Hepatocyte (in vitro differentiated cells): ENCODE results near the gene MSTO1. TPM values are rescaled to one million over a fixed set of nuclear protein-coding genes. Genes with fewer than 3 reads are reported as not detected.
"Not testable (repeated sequence)": the region's sequence is repeated elsewhere in the genome, so short reads cannot be mapped to it uniquely, and the experiment has no call there.

Experiments used
- DNase-seq: peaks from one replicate; pipeline ENCODE4 v3.0.0-alpha.2; 2016; ENCODE audit warnings: low spot score
- H2AFZ ChIP-seq: fragments of 200-600 bp; sonication (generic); 2 replicates; pipeline ENCODE4 v1.6.0; 2016; ENCODE audit warnings: antibody characterized with exemption, mild to moderate bottlenecking
- H3K27ac ChIP-seq: fragments of 200-600 bp; sonication (generic); 2 replicates; pipeline ENCODE4 v1.5.1; 2016; ENCODE audit warnings: mild to moderate bottlenecking
- H3K27me3 ChIP-seq: fragments of 200-600 bp; sonication (generic); 2 replicates; pipeline ENCODE4 v1.6.1; 2016
- H3K36me3 ChIP-seq: fragments of 200-600 bp; sonication (generic); replicated peaks from 2 replicates; pipeline ENCODE4 v1.5.1; 2016; ENCODE audit warnings: low read depth; ENCODE audit not compliant: insufficient read depth
- H3K4me1 ChIP-seq: fragments of 200-600 bp; sonication (generic); 2 replicates; pipeline ENCODE4 v1.5.1; 2016; ENCODE audit warnings: mild to moderate bottlenecking, moderate library complexity; ENCODE audit not compliant: insufficient read depth
- H3K4me2 ChIP-seq: fragments of 200-600 bp; sonication (generic); 2 replicates; pipeline ENCODE4 v1.6.0; 2016
- H3K4me3 ChIP-seq: fragments of 200-600 bp; sonication (generic); 2 replicates; pipeline ENCODE4 v1.5.1; 2016; ENCODE audit warnings: mild to moderate bottlenecking
- H3K79me2 ChIP-seq: fragments of 200-600 bp; sonication (generic); 2 replicates; pipeline ENCODE4 v1.6.0; 2017; ENCODE audit warnings: mild to moderate bottlenecking
- H3K9me2 ChIP-seq: fragments of 200-600 bp; sonication (generic); replicated peaks from 2 replicates; pipeline ENCODE4 v1.6.0; 2017; ENCODE audit warnings: mild to moderate bottlenecking; ENCODE audit not compliant: insufficient read depth
- H3K9me3 ChIP-seq: fragments of 200-600 bp; sonication (generic); 2 replicates; pipeline ENCODE4 v1.5.1; 2016; ENCODE audit warnings: low read depth, mild to moderate bottlenecking
- H4K20me1 ChIP-seq: fragments of 200-600 bp; sonication (generic); 2 replicates; pipeline ENCODE4 v1.6.0; 2016; ENCODE audit warnings: mild to moderate bottlenecking; ENCODE audit not compliant: insufficient read depth, poor library complexity, severe bottlenecking
- CTCF ChIP-seq: fragments of 200-600 bp; sonication (generic); IDR thresholded peaks from 2 replicates; pipeline ENCODE4 v1.5.1; 2016; ENCODE audit warnings: antibody characterized with exemption, mild to moderate bottlenecking; ENCODE audit not compliant: poor library complexity
- EZH2 ChIP-seq: fragments of 200-600 bp; sonication (generic); IDR thresholded peaks from 2 replicates; pipeline ENCODE4 v1.6.1; 2016; ENCODE audit warnings: antibody characterized with exemption, mild to moderate bottlenecking, borderline replicate concordance
- EZH2phosphoT487 ChIP-seq: fragments of 200-600 bp; sonication (generic); IDR thresholded peaks from one replicate; pipeline ENCODE4 v1.6.1; 2018; ENCODE audit warnings: antibody characterized with exemption, mild to moderate bottlenecking, low read depth, moderate library complexity; ENCODE audit not compliant: unreplicated experiment, severe bottlenecking
- WGBS: methylation state at CpG from one replicate; pipeline ENCODE4 v1.1.6; 2016; ENCODE audit warnings: low lambda C conversion rate; ENCODE audit errors: missing lambda C conversion rate; 5-methylcytosine and 5-hydroxymethylcytosine counted together
- polyA plus RNA-seq: library from polyadenylated mRNA; unstranded; fragments of >200 nt; fragmentation: Nextera tagmentation; extraction: Ambion mirVana; gene quantifications from 2 replicates; pipeline ENCODE4 v1.2.1, GENCODE V29; 2016
- small RNA-seq: library from RNA; depleted of rRNA; stranded (forward); fragments of <200 nt; gene quantifications from one replicate; pipeline ENCODE3, GENCODE V24; 2014
- total RNA-seq: library from RNA; depleted of rRNA; stranded (reverse); fragments of >200 nt; gene quantifications from 2 replicates; pipeline ENCODE4 v1.2.3, GENCODE V29; 2014

MSTO1 gene
- total and polyA plus RNA-seq, 2 experiments from 2014 or later = 15.1 to 43.4 TPM

DNA sequence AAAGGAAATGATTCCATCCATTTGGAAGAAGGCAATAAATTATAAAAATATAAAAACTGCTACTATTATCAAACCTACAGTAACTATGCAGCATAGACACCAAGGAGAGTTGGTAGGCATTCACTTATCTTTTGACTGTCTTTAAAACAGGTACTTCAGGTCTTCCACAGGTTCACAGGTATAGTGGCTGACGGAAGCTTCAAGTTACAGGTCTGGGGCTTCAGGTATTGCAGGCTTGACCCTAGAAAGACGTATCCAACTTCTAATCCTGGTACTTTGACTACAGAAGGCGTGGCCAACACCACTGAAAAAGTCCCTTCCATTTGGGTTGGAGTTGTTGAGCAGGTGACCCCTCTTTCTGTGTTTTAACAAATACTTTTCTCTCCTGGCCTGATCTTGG lies 42.9 kb downstream of the MSTO1 start:
- no peak overlapping the region for H3K27ac ChIP-seq
- DNase-seq = no peak
- H3K79me2 ChIP-seq = no peaks in the 10 kb centered on the region
- H3K27me3 ChIP-seq = no peaks in the 10 kb centered on the region
- H3K4me2 ChIP-seq = no peak overlapping the region
- TF ChIP-seq CTCF = no peak
- TF ChIP-seq EZH2 = no peak
- TF ChIP-seq EZH2phosphoT487 = no peak
- no peak overlapping the region for H3K4me3 ChIP-seq
- 85% methylated on average over 3 of the region's 3 CpGs for WGBS
- H4K20me1 ChIP-seq = no peaks in the 10 kb centered on the region
- no peaks in the 10 kb centered on the region for H3K9me2 ChIP-seq
- no peaks in the 10 kb centered on the region for H3K36me3 ChIP-seq
- H3K4me1 ChIP-seq = peaks cover 3% of the 10 kb centered on the region
- no peak overlapping the region for H2AFZ ChIP-seq
- no peaks in the 10 kb centered on the region for H3K9me3 ChIP-seq

GRCh38 chr1:155657463-155657862 lies 47.4 kb downstream of the MSTO1 start:
- no peaks in the 10 kb centered on the region for H3K9me3 ChIP-seq
- H4K20me1 ChIP-seq = no peaks in the 10 kb centered on the region
- no peaks in the 10 kb centered on the region for H3K36me3 ChIP-seq
- H3K27me3 ChIP-seq = no peaks in the 10 kb centered on the region
- no peaks in the 10 kb centered on the region for H3K4me1 ChIP-seq
- no peaks in the 10 kb centered on the region for H3K79me2 ChIP-seq
- TF ChIP-seq EZH2 = no peak
- TF ChIP-seq EZH2phosphoT487 = no peak
- TF ChIP-seq CTCF = no peak
- no peak overlapping the region for H2AFZ ChIP-seq
- H3K4me3 ChIP-seq = no peak overlapping the region
- no peak overlapping the region for H3K27ac ChIP-seq
- 100% methylated on average over 2 of the region's 2 CpGs for WGBS
- no peak overlapping the region for H3K4me2 ChIP-seq
- no peaks in the 10 kb centered on the region for H3K9me2 ChIP-seq
- DNase-seq = no peak

DNA sequence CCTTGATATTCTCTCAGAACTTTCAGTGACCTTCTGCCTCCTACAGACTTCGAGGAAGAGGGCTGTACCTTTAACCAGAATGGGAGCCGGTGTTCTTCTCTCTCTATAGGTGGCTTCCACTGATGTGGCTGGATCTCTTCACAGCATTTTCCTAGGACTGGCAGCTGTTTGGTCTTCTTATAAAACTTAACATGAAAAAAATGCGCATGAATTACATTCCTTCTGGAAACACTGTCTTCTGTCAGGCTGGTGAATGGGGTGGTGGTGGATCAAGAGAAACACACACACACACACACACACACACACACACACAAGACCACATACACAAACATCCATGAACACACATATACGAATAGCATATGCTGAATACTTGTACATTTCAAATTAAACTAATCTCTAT lies 51.2 kb downstream of the MSTO1 start:
- WGBS = 99% methylated on average over 4 of the region's 4 CpGs
- not testable (repeated sequence) for H3K79me2 ChIP-seq, H3K9me3 ChIP-seq, H3K9me2 ChIP-seq, H2AFZ ChIP-seq, H3K4me3 ChIP-seq, H3K4me2 ChIP-seq, H3K36me3 ChIP-seq, H3K4me1 ChIP-seq, H3K27ac ChIP-seq, H3K27me3 ChIP-seq, H4K20me1 ChIP-seq, DNase-seq

Small RNA genes lying within 50 kb of the gene (small RNA-seq; reads per million reads assigned to genes)
- not detected for gene AL353807.4

Other genes starting within 250 kb of the MSTO1 start
- gene ASH1L, start 47.4 kb upstream of the MSTO1 start, total RNA-seq = 30.6 and 32.0 TPM in 2 replicates
- 14.5 and 22.4 TPM in 2 replicates for gene ASH1L, start 47.4 kb upstream of the MSTO1 start, polyA plus RNA-seq
- 43.2 and 55.9 TPM in 2 replicates for gene YY1AP1, start 78.6 kb downstream of the MSTO1 start, total RNA-seq
- 27.6 and 35.4 TPM in 2 replicates for gene YY1AP1, start 78.6 kb downstream of the MSTO1 start, polyA plus RNA-seq
- 90.6 and 115 TPM in 2 replicates for gene DAP3, start 78.9 kb downstream of the MSTO1 start, total RNA-seq
- 61.5 and 86.9 TPM in 2 replicates for gene DAP3, start 78.9 kb downstream of the MSTO1 start, polyA plus RNA-seq
- gene GON4L, start 247.0 kb downstream of the MSTO1 start, total RNA-seq = 17.2 and 20.8 TPM in 2 replicates
- gene GON4L, start 247.0 kb downstream of the MSTO1 start, polyA plus RNA-seq = 33.3 and 40.8 TPM in 2 replicates
- gene SYT11, start 249.3 kb downstream of the MSTO1 start, total RNA-seq = 1.3 and 2.0 TPM in 2 replicates
- gene SYT11, start 249.3 kb downstream of the MSTO1 start, polyA plus RNA-seq = 0.39 and 0.71 TPM in 2 replicates